Adrenal gland (tissue), 12 donors: ENCODE data around the gene GPC6. TPM values are rescaled to one million over a fixed set of nuclear protein-coding genes. Genes with fewer than 3 reads are reported as not detected.

ENCODE experiments used
- DNase-seq, 7 donors: peaks; one replicate each; pipeline ENCODE4 v3.0.0-alpha.2; 2019 to 2020
- H3K27ac ChIP-seq, 5 donors: fragments of 200-600 bp; sonication (generic) in 4 of 5; 1 replicate in 3 of 5; 2 replicates in 2 of 5; pipeline versions ENCODE4 v1.5.1 to v1.8.0; 2016 to 2020; ENCODE audit warnings: mild to moderate bottlenecking in 1 of 5
- H3K27me3 ChIP-seq: fragments of 200-600 bp; 2 replicates; pipeline ENCODE4 v1.8.0; 2021
- H3K36me3 ChIP-seq, 2 donors: fragments of 200-600 bp; replicated peaks in 1 of 2; 1 replicate in 1 of 2; 2 replicates in 1 of 2; pipeline versions ENCODE4 v1.5.1 to v1.8.0; 2018 to 2022
- H3K4me1 ChIP-seq, 2 donors: fragments of 200-600 bp; replicated peaks in 1 of 2; 1 replicate in 1 of 2; 2 replicates in 1 of 2; pipeline versions ENCODE4 v1.5.1 to v1.8.0; 2018 to 2021
- H3K4me3 ChIP-seq, 4 donors: fragments of 200-600 bp; sonication (generic) in 3 of 4; one replicate each; pipeline ENCODE4 v1.5.1; 2016 to 2018
- H3K9me3 ChIP-seq, 3 donors: fragments of 200-600 bp; sonication (generic) in 1 of 3; replicated peaks in 1 of 3; 1 replicate in 2 of 3; 2 replicates in 1 of 3; pipeline versions ENCODE4 v1.5.1 to v1.8.0; 2016 to 2021
- POLR2A ChIP-seq, 2 donors: fragments of 450-650 bp; IDR thresholded peaks; one replicate each; pipeline ENCODE4 v1.6.1; 2017; ENCODE audit warnings: antibody characterized with exemption in 2 of 2, mild to moderate bottlenecking in 2 of 2, moderate library complexity in 1 of 2
- WGBS, 4 donors: extraction: QIAGEN DNeasy Blood & Tissue Kit in 2 of 4; methylation state at CpG; one replicate each; pipeline versions ENCODE4 v1.1.5 to v1.1.7; 2013 to 2017; 5-methylcytosine and 5-hydroxymethylcytosine counted together
- intact Hi-C, 2 donors: fragments of 100-400 bp; cut with DNase I; formaldehyde crosslinking; loops; one replicate each; pipeline versions ENCODE4 v1.14.1 to v1.15.0; 2022 to 2023
- polyA plus RNA-seq, 3 donors: library from polyadenylated mRNA; stranded (reverse); fragments of 200-250 nt in 2 of 3; fragments of 350-450 nt in 1 of 3; fragmentation: Illumina TruSeq in 1 of 3; extraction: RNeasy Lipid Tissue Mini Kit (QIAGEN cat#74804) in 1 of 3; gene quantifications; one replicate each; pipeline ENCODE4 v1.2.3, GENCODE V29; 2013 to 2014
- total RNA-seq, 9 donors: library from RNA; depleted of rRNA in 4 of 9; stranded (reverse); fragments of >200 nt in 4 of 9; fragments of 120-200 nt in 1 of 9; fragmentation: NEBNext Ultra II Directional in 1 of 9; extraction: Animal tissue kit (Norgen Biotek cat#: 25700) in 1 of 9; gene quantifications; one replicate each; pipeline versions ENCODE4 v1.1.0 to v1.2.4, GENCODE V29; 2013 to 2023
- TF ChIP-seq, protein P1 (sequence below), 6 experiments: fragments of 450-650 bp in 4 of 6; fragments of 200-600 bp in 2 of 6; sonication (generic) in 1 of 6; IDR thresholded peaks; 1 replicate in 5 of 6; 2 replicates in 1 of 6; pipeline versions ENCODE4 v1.5.1 to v1.8.0; 2016 to 2021; ENCODE audit warnings: antibody characterized with exemption in 6 of 6, mild to moderate bottlenecking in 2 of 6, moderate library complexity in 1 of 6
- donor health status: healthy with polysubstance abuse.
- donor health status: Bipolar disorder and iron deficiency.
- donor health status: DM: yes; HTN: yes; CAD: no.
- donor health status: DM: no; HTN: no; CAD: no.
- donor health status: DM: no; HTN: no; CAD: no.
- donor health status: DM: yes; HTN: yes; CAD: no.

The GPC6 gene
- total and polyA plus RNA-seq, 12 donors = 0.37 to 62.3 (median 2.5) TPM

- intact Hi-C loops = no loop called here
- WGBS, 4 donors = 95 to 100% (median 97%) methylated on average over 1 of the region's 1 CpG
Measured at GRCh38 chr13:94139393-94139995, 912.9 kb downstream of the GPC6 start.

DNA sequence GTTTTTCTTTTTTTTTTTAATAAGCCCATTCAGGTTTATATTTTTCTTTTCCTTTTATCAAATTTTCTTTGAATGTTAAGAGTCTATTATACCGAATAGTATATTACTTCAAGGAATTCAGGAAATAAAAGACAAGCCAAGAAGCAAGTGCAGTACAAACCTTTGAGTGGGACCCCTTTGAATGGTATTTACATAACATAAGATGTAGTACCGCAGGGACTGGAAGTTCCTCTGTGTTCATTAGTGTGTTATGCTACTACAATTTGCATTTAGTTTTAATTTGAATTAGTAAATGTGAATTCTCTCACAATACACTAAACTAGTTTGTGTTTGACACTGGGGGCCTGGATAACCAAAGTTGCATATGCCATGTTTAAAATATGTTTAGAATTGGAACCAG, 913.4 kb downstream of the GPC6 start:
- no peak for TF ChIP-seq POLR2A (IDR thresholded peaks at IDR 0.05)
- TF ChIP-seq, protein P1, sequence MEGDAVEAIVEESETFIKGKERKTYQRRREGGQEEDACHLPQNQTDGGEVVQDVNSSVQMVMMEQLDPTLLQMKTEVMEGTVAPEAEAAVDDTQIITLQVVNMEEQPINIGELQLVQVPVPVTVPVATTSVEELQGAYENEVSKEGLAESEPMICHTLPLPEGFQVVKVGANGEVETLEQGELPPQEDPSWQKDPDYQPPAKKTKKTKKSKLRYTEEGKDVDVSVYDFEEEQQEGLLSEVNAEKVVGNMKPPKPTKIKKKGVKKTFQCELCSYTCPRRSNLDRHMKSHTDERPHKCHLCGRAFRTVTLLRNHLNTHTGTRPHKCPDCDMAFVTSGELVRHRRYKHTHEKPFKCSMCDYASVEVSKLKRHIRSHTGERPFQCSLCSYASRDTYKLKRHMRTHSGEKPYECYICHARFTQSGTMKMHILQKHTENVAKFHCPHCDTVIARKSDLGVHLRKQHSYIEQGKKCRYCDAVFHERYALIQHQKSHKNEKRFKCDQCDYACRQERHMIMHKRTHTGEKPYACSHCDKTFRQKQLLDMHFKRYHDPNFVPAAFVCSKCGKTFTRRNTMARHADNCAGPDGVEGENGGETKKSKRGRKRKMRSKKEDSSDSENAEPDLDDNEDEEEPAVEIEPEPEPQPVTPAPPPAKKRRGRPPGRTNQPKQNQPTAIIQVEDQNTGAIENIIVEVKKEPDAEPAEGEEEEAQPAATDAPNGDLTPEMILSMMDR (IDR thresholded peaks at IDR 0.05) = no peak
- DNase-seq = no peak
- H3K9me3 ChIP-seq = no peaks in the 10 kb centered on the region
- no peak overlapping the region for H3K4me3 ChIP-seq
- H3K27ac ChIP-seq = no peak overlapping the region
- 84 to 91% (median 87%) methylated on average over 2 of the region's 2 CpGs for WGBS, 4 donors
- no peaks in the 10 kb centered on the region for H3K27me3 ChIP-seq
- no peaks in the 10 kb centered on the region for H3K4me1 ChIP-seq
- H3K36me3 ChIP-seq = no peaks in the 10 kb centered on the region
- intact Hi-C loops = no loop called here

More at GRCh38 chr13:94139393-94139995, 912.9 kb downstream of the GPC6 start:
- TF ChIP-seq, protein P1 (IDR thresholded peaks at IDR 0.05) = no peak
- TF ChIP-seq POLR2A (IDR thresholded peaks at IDR 0.05) = no peak
- no peaks in the 10 kb centered on the region for H3K4me1 ChIP-seq
- H3K4me3 ChIP-seq = no peak overlapping the region
- no peak for DNase-seq
- no peaks in the 10 kb centered on the region for H3K36me3 ChIP-seq
- no peak overlapping the region for H3K27ac ChIP-seq
- H3K27me3 ChIP-seq = no peaks in the 10 kb centered on the region
- no peaks in the 10 kb centered on the region for H3K9me3 ChIP-seq

DNA sequence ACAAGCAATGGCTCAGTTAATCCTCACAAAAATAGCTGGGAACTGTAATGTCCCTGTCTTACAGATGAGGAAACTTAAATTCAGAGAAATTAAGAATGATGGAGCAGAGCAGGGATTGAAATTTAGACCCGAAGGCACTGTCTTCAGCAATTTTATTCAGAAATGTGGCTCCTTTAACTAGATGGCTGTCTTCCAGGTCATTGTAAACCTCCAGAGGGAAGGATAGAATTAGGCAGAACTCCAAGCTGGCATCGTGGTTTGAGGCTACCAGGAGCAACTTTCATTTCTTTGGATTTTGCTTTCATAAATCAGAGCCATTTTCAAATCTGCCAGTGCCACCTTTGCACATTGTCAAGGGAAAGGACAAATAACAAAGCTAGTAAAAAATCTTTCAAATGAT, 913.9 kb downstream of the GPC6 start:
- TF ChIP-seq, protein P1 (IDR thresholded peaks at IDR 0.05) = no peak
- TF ChIP-seq POLR2A (IDR thresholded peaks at IDR 0.05) = no peak
- Histone ChIP-seq H3K9me3 (no peaks in the 10 kb centered on the region), H3K4me1 (no peaks in the 10 kb centered on the region), H3K4me3 (no peak overlapping the region), H3K36me3 (no peaks in the 10 kb centered on the region), H3K27me3 (no peaks in the 10 kb centered on the region), H3K27ac (no peak overlapping the region)
- no peak for DNase-seq
- intact Hi-C loops = no loop called here
- 49 to 59% (median 52%) methylated on average over 2 of the region's 2 CpGs for WGBS, 4 donors

- Histone ChIP-seq H3K27me3 (no peaks in the 10 kb centered on the region), H3K4me3 (no peak overlapping the region)
Measured at GRCh38 chr13:94143624-94144350, 917.2 kb downstream of the GPC6 start.

More at GRCh38 chr13:94143624-94144350, 917.2 kb downstream of the GPC6 start:
- H3K9me3 ChIP-seq = no peaks in the 10 kb centered on the region
- WGBS, 4 donors = 81 to 86% (median 84%) methylated on average over 11 of the region's 11 CpGs
- intact Hi-C loops = no loop called here
- H3K36me3 ChIP-seq = no peaks in the 10 kb centered on the region
- H3K27ac ChIP-seq = no peak overlapping the region
- TF ChIP-seq, protein P1 (IDR thresholded peaks at IDR 0.05) = no peak
- TF ChIP-seq POLR2A (IDR thresholded peaks at IDR 0.05) = no peak
- DNase-seq = no peak
- H3K4me1 ChIP-seq = peaks cover 0 to 4% of the 10 kb centered on the region in 2 donors
